Activated CD4-positive, alpha-beta T cell treated with anti-CD3 and anti-CD28 coated beads, Interleukin-2, amount 50 U/mL, for 1 hour (primary cell): Measurements from ENCODE around the gene PRKG1.

Experiments
- DNase-seq: peaks from one replicate; pipeline ENCODE4 v3.0.0-alpha.2; 2020

The PRKG1 gene

DNA sequence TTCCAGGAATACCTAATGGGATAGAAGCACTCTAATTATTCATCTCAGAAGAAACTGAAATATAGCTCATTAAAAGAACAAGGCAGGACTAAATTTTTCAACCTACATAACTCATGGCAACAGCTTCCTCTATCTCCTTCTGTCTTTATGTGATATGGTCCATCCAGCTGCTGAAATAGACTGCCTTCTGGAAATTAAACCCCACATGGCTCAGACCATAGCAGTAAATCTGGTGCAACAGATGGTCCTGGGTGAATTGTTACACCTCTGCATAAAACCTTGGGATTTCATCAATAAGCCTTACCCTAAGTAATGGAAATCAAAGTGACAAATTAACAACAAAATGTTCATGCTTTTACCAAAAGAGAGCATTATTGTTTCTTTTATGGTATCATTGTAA lies 830.7 kb downstream of the PRKG1 start:
- DNase-seq = no peak

DNA sequence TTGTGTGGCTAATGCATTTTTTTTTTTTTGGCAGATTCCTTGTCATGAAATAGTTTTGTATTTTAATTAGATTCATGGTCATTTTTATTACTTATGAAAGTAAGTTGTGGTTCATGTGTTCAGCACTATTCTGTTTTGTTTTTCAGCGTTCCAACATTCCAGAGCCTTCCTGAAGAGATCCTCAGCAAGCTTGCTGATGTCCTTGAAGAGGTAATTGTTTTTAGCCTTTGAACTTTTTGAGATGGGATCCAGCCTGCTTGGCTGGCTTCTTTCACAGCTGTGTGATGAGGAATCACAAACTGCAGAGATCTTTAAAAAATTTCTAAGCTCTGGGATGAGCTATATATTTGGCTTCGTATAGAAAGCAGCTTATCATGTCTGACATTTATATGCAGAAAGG lies 833.1 kb downstream of the PRKG1 start:
- no peak for DNase-seq

DNA sequence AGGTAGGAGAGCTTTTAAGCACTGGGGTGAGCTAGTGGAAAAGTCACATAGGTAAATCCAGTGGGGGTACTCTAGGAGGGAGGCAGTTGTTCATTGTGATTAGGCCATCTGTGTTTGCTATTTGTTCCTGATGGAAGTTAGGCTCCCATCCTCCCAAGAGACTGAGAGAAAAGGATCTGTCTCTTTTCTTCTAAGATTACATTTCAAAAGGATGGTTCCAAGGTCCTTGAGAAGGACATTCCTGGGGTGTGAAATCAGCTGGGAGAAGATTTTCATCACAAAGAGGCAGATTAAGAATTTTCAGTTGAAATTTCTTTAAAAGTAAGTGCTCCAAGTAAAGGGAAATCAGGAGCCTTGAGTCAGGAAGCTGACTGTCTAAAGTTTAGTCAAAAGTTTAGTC lies 835.9 kb downstream of the PRKG1 start:
- DNase-seq = no peak

DNA sequence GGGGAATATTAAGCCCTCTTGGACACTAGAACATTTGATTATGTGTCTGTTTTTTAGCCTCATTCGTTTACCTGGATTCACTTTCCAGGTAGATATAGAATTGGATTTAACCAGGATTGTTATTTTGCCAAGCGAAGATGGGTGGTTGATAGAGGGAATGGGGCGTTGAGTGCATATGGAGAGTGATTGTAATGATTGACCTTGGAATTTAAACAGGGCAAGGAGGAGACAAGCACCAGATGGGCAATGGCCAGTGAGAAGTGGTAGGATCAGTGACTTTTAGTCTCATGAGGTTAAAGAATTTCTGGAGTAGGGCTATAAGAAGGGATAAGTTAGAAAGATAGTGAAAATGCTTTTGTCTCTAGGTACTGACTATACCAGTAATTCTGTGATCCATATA lies 836.3 kb downstream of the PRKG1 start:
- DNase-seq = no peak

DNA sequence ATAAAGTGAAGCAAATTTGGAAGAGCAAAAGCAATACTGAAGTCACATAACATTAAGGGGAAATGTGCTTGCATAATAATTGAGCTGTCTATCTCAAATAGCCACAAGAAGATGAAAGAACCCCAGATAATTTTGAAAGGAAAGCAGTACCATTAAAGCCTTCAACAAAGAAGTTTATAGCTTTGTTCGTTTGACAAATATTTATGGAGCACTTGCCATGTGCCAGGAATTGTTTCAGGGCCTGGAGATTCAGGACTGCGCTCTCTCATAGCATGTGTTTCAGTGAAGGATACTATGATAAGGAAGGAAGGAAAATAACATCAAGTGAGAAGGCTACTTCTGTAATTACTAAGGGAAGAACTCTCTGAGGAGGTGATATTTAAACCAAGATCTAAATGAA lies 837.4 kb downstream of the PRKG1 start:
- no peak for DNase-seq

DNA sequence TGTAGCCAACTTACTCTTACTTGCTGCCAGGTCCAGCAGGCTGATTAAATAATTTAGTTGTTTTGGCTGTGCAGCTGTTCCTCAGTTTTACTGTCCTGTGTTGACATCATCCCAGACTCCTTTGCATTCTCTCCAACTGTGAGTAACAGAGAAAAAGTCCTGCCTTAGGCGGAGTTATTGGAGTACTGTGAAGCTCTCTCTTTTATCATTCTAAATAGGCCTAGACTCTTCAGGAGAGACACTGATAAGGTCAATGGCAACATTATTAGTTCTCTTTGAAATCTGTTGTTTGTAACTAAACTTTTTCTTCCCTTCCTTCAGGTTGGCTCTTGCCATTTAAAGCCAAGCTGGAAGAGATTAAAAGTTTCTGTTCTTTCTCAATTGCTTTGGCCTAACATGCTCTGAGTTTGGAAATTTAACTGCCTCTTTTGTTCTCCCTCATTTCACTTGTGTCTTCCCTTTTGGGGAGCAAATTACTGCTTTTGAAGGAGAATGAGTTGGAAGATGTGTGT lies 840.8 kb downstream of the PRKG1 start:
- no peak for DNase-seq

DNA sequence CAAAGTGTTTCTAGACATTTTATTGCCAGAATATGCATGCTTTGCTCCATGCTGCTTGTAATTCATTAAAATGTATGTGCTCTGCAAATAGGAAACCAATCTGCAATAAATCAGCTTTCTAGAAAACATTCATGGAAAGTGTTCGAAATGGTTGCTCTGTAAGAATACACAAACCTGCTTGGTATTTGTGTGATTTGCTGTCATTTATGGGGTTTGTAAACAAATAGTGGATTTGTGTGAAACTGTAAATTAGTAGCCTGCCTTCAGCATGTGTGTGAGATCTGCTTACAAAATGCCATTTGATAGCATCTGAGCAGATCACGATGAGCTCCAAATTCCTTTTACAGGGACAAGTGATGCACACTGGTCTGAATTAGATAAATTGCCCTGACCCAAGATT lies 844.2 kb downstream of the PRKG1 start:
- no peak for DNase-seq

DNA sequence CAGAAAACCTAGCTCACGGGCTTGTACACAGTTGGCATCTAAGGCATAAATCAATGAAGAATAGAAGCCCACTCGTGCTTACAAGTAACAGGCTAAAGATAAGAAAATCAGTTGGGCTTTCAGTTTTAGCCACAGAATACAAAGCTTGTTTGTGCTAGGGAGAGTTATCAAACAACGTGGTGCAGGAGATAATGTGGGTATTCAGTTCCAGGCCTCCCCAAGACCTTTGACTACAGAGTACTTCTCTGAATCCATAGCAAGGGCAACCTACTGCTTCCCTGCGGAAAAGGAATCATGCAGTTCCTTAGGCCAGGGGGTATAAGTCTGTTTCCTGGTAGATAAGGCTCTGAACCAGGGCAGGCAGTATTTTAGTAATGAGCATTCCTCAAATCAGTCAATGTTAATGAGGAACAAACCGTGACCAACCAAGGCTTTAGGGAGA lies 844.6 kb downstream of the PRKG1 start:
- DNase-seq = no peak

GRCh38 chr10:51920672-51921071 lies 846.4 kb downstream of the PRKG1 start:
- no peak for DNase-seq

- no peak for DNase-seq
Measured at GRCh38 chr10:51924359-51924758, 850.1 kb downstream of the PRKG1 start.

- DNase-seq = no peak
Measured at GRCh38 chr10:51926337-51926736, 852.0 kb downstream of the PRKG1 start.

- no peak for DNase-seq
Measured at GRCh38 chr10:51928162-51928561, 853.9 kb downstream of the PRKG1 start.

- DNase-seq = no peak
Measured at GRCh38 chr10:51932530-51932929, 858.2 kb downstream of the PRKG1 start.

- no peak for DNase-seq
Measured at GRCh38 chr10:51934373-51934772, 860.1 kb downstream of the PRKG1 start.

DNA sequence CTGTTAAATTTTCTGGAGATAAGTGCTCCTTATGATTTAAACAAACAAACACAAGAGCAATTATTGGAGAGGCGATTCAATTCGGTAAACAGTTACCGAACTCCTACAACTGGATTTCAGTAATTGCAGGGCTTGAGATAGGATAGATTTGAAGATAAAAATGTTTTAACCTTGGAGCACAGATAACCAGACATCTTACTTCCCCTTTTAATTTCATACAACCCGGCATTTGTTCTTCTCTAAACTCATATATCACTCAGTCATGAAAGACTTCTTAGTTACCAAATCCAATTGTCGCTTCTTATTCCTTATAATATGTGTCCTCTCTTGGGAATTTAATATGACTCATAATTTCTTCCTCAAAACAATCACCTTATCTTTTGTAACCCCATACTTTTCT lies 861.1 kb downstream of the PRKG1 start:
- DNase-seq = no peak

GRCh38 chr10:51937308-51938140 lies 863.2 kb downstream of the PRKG1 start:
- DNase-seq = no peak

DNA sequence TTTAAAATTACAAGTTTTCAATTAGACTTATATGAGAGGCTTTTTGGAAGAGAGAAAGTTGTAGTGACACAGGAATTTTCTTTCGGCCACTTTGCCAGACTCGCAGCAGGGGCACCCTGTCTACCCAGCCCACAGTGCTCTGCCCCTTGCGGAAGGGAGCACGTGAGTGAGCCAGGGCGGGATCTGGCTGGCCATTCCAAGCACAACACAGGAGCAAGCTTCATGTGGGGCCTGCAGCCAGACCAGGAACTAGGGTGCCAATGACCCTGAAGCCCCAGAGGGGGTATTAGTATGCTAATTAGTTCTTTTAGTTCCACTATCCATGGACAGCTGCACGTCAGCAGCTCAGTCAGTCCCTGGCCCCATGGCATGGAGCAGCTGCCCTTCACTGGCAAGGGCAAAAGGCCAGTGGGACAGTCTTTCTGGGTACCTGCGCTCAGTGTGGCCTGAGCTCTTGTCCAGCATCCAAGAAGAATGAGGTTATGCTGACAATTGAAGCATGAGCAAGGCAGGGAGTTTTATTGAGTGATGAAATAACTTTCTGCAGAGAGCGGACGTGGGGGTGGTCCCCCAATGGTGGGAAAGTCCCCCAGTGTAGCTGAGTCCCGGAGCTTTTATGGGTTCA lies 876.2 kb downstream of the PRKG1 start:
- no peak for DNase-seq

- no peak for DNase-seq
Measured at GRCh38 chr10:51950996-51951555, 876.8 kb downstream of the PRKG1 start.

DNA sequence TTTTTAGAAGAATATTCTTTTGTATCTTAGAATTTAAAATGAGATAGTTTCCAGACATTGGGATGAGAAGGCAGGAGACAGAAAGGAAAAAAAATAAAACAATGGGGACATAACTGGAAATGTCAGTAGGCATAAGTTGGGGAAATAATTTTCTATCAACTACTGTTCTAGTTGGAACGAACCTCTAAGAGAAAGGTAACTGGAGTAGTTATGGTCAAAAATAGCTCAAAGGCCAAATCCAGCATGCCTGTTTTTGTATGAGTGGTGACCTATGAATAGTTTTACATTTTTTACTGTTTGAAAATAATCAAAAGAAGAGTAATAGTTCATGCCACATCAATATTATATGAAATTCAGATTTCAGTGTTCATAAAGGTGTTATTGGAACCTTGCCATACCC lies 877.3 kb downstream of the PRKG1 start:
- no peak for DNase-seq

DNA sequence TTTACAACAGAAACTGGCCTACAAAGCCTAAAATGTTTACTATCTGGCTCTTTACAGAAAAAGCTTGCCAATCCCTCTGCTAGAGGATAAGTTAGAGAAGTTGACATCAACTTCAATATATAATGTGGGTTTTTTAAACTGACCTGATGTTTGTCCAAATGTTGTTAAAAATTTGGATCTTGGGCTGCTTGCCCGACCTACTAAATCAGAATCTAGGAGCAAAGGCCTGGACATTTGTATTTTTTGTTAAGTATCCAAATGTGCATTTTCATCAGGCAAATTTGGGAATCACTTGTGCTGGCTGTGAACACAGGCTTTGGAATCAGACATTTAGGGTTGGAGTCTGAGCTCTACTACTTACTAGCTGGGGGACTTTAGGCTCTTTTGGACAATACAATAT lies 877.8 kb downstream of the PRKG1 start:
- no peak for DNase-seq

- DNase-seq = no peak
Measured at GRCh38 chr10:51955696-51956095, 881.4 kb downstream of the PRKG1 start.

GRCh38 chr10:51956822-51957221 lies 882.5 kb downstream of the PRKG1 start:
- DNase-seq = no peak

- no peak for DNase-seq
Measured at GRCh38 chr10:51960494-51960895, 886.2 kb downstream of the PRKG1 start.

DNA sequence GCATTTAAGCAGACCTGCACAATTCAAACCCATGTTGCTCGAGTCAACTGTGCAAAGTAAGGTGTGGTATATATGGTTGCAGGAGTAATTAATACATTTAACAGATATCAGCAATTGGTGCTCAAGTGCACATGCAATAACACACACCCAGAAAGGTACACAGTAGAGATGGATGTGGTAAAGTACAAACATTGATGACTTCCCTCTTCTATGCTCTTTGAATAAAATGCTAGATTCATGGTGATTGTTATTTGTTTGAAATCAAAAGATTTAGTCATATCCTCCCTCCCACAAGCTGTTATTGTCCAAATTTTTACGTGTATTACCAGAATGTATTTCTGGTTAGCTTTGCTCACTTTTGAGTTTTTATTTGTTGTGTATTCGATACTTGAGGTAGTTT lies 887.1 kb downstream of the PRKG1 start:
- no peak for DNase-seq
